Left lung (tissue), 10 donors: ENCODE data around the gene DENND5B. TPM values are rescaled to one million over a fixed set of nuclear protein-coding genes. Genes with fewer than 3 reads are reported as not detected.
"Not testable (repeated sequence)": the region's sequence is repeated elsewhere in the genome, so short reads cannot be mapped to it uniquely, and the experiment has no call there.

Experiments
- ATAC-seq: fragments of 200-7000 bp; cut with Tn5 transposase; one replicate; pipeline ENCODE4 v1.9.1; 2020; ENCODE audit warnings: moderate library complexity
- DNase-seq, 4 donors: peaks; one replicate each; pipeline ENCODE4 v3.0.0-alpha.2; 2013 to 2020
- H3K27ac ChIP-seq, 2 donors: fragments of 200-600 bp; sonication (generic) in 1 of 2; one replicate each; pipeline versions ENCODE4 v1.5.0 to v1.8.0; 2020 to 2021
- H3K27me3 ChIP-seq, 2 donors: fragments of 200-600 bp; sonication (generic) in 1 of 2; one replicate each; pipeline versions ENCODE4 v1.5.0 to v1.8.0; 2020 to 2021
- H3K36me3 ChIP-seq, 2 donors: fragments of 200-600 bp; sonication (generic) in 1 of 2; one replicate each; pipeline versions ENCODE4 v1.5.0 to v1.8.0; 2020 to 2021
- H3K4me1 ChIP-seq, 2 donors: fragments of 200-600 bp; one replicate each; pipeline ENCODE4 v1.8.0; 2021
- H3K4me3 ChIP-seq, 2 donors: fragments of 200-600 bp; sonication (generic) in 1 of 2; one replicate each; pipeline versions ENCODE4 v1.5.0 to v1.8.0; 2020 to 2021; ENCODE audit warnings: mild to moderate bottlenecking in 1 of 2
- H3K9me3 ChIP-seq, 2 donors: fragments of 200-600 bp; sonication (generic) in 1 of 2; one replicate each; pipeline versions ENCODE4 v1.5.0 to v1.8.0; 2020 to 2021
- intact Hi-C, 2 donors: fragments of 100-400 bp; cut with DNase I; formaldehyde crosslinking; loops; one replicate each; pipeline versions ENCODE4 v1.11.2 to v1.14.2; 2022
- polyA plus RNA-seq, 6 donors: library from polyadenylated mRNA; unstranded; fragments of 120-200 nt; gene quantifications; one replicate each; pipeline ENCODE4 v1.2.1, GENCODE V29; 2013; ENCODE audit not compliant: insufficient read length in 6 of 6
- total RNA-seq, 2 donors: library from RNA; stranded (reverse); fragmentation: NEBNext Ultra II Directional; extraction: Animal tissue kit (Norgen Biotek cat#: 25700); gene quantifications; one replicate each; pipeline ENCODE4 v1.2.1, GENCODE V29; 2021
- TF ChIP-seq, protein P1 (sequence below), 2 donors: fragments of 200-600 bp; sonication (generic) in 1 of 2; IDR thresholded peaks; one replicate each; pipeline versions ENCODE4 v1.5.0 to v1.8.0; 2021; ENCODE audit warnings: antibody characterized with exemption in 2 of 2
- donor health status: DM: no; HTN: yes; CAD: no.
- donor health status: DM: no; HTN: no; CAD: no.

Gene DENND5B
- total and polyA plus RNA-seq, 8 donors, result 4.4 to 11.3 (median 8.7) TPM

DNA sequence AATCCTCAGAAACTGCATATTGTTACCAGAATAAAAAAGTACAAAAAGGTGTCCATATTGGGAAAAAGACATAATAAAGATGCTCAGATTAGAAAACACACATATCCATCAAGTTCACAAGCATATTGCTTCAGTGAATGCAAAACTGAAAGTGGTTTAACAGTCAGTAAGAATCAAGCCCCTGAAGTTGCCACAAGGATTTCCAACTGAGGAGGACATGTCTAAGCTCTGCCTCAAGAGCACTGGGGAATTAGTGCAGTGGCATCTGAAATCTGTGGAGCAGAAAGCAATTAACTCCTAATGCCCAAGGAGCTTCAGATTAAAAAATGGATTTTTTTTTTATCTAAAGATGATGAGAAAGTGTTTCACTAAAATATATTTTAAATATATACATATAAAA, 113.2 kb downstream of the DENND5B start:
- TF ChIP-seq, protein P1, sequence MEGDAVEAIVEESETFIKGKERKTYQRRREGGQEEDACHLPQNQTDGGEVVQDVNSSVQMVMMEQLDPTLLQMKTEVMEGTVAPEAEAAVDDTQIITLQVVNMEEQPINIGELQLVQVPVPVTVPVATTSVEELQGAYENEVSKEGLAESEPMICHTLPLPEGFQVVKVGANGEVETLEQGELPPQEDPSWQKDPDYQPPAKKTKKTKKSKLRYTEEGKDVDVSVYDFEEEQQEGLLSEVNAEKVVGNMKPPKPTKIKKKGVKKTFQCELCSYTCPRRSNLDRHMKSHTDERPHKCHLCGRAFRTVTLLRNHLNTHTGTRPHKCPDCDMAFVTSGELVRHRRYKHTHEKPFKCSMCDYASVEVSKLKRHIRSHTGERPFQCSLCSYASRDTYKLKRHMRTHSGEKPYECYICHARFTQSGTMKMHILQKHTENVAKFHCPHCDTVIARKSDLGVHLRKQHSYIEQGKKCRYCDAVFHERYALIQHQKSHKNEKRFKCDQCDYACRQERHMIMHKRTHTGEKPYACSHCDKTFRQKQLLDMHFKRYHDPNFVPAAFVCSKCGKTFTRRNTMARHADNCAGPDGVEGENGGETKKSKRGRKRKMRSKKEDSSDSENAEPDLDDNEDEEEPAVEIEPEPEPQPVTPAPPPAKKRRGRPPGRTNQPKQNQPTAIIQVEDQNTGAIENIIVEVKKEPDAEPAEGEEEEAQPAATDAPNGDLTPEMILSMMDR (IDR thresholded peaks at IDR 0.05), result no peak
- no peak for DNase-seq
- no peaks in the 10 kb centered on the region for H3K9me3 ChIP-seq
- intact Hi-C loops, result no loop called here
- no peaks in the 10 kb centered on the region for H3K36me3 ChIP-seq
- no peak overlapping the region for H3K27ac ChIP-seq
- H3K27me3 ChIP-seq, result no peaks in the 10 kb centered on the region
- no peak for ATAC-seq
- H3K4me3 ChIP-seq, result no peak overlapping the region
- H3K4me1 ChIP-seq, result no peaks in the 10 kb centered on the region

DNA sequence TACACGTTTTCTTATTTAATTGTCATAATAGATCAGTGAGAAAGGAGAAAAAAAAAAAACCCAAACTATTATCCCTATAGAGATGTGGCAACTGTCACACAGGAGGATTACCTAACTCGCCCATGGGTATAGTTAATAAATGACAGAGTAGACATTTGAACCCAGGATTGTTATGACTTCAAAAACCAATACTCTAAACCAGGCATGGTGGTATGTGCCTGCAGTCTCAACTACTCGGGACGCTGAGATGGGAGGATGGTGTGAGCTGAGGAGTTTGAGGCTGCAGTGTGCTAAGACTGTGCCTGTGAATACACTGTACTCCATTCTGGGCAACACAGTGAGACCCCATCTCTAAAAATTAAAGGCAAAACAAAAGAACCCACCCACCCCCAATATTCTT, 114.5 kb downstream of the DENND5B start:
- DNase-seq, result no peak
- H3K36me3 ChIP-seq, result no peaks in the 10 kb centered on the region
- TF ChIP-seq, protein P1 (IDR thresholded peaks at IDR 0.05), result no peak
- ATAC-seq, result no peak
- no peak overlapping the region for H3K4me3 ChIP-seq
- H3K27ac ChIP-seq, result no peak overlapping the region
- H3K4me1 ChIP-seq, result no peaks in the 10 kb centered on the region
- intact Hi-C loops, result no loop called here
- H3K9me3 ChIP-seq, result no peaks in the 10 kb centered on the region
- H3K27me3 ChIP-seq, result no peaks in the 10 kb centered on the region

DNA sequence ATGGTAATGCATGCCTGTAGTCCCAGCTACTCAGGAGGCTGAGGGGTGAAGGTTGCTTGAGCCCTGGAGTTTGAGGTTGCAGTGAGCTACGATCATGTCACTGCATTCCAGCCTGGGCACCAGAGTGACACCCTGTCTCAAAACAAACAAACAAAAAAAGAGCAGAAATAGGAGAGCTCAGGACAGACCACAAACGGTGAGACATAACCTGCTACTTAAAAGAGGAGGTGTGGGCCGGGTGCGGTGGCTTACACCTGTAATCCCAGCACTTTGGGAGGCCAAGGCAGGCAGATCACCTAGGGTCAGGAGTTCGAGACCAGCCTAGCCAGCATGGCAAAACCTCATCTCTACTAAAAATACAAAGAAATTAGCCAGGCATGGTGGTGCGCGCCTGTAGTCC, 115.3 kb downstream of the DENND5B start:
- not testable (repeated sequence) for ATAC-seq

DNA sequence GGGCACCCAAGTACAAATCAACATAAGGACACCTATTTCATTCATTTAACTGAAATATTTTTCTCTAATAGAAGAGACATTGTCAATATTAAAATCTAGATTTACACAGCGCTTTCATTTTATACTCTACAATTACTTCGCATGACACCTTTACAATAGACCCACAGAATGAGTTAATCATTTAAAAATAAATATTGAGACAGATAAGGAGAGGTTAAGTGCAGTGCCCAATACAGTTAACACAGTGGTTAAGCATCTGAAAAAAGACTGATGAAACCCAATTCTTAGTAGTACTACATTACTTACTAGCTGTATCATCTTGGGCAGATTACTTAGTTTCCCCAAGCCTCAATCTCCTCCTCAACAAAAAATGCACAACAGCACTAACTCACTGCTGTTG, 116.2 kb downstream of the DENND5B start:
- Histone ChIP-seq H3K27me3 (no peaks in the 10 kb centered on the region), H3K4me3 (no peak overlapping the region), H3K27ac (no peak overlapping the region), H3K4me1 (no peaks in the 10 kb centered on the region), H3K9me3 (no peaks in the 10 kb centered on the region), H3K36me3 (no peaks in the 10 kb centered on the region)
- intact Hi-C loops, result no loop called here
- DNase-seq, result no peak
- no peak for ATAC-seq
- TF ChIP-seq, protein P1 (IDR thresholded peaks at IDR 0.05), result no peak

More for the DNA sequence above, 115.3 kb downstream of the DENND5B start:
- H3K36me3 ChIP-seq, H3K4me3 ChIP-seq, H3K27me3 ChIP-seq, intact Hi-C loops, DNase-seq, H3K9me3 ChIP-seq, H3K4me1 ChIP-seq, H3K27ac ChIP-seq: not testable (repeated sequence)

DNA sequence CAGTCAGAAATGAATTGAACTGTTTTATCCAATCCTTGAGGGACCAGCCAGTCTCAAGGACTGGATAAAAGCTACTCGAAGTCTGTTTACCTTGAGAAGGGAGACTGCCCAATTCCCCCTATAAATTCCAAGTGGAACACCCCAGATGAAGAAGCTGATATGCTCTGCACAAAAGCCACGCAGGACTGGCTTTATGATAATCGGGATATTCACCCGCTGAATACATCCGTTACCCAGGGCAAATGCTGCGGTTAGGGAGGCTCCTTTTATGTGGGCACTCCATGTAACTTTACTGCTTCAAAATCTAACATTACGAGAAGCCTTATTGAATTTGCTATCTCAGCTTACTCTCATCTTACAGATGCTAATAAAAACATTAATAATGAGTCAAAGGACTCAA, 119.1 kb downstream of the DENND5B start:
- Histone ChIP-seq H3K4me1 (no peaks in the 10 kb centered on the region), H3K27ac (no peak overlapping the region), H3K4me3 (no peak overlapping the region), H3K27me3 (no peaks in the 10 kb centered on the region), H3K36me3 (no peaks in the 10 kb centered on the region), H3K9me3 (no peaks in the 10 kb centered on the region)
- ATAC-seq (no peak), DNase-seq (no peak)
- TF ChIP-seq, protein P1 (IDR thresholded peaks at IDR 0.05), result no peak
- intact Hi-C loops, result no loop called here

DNA sequence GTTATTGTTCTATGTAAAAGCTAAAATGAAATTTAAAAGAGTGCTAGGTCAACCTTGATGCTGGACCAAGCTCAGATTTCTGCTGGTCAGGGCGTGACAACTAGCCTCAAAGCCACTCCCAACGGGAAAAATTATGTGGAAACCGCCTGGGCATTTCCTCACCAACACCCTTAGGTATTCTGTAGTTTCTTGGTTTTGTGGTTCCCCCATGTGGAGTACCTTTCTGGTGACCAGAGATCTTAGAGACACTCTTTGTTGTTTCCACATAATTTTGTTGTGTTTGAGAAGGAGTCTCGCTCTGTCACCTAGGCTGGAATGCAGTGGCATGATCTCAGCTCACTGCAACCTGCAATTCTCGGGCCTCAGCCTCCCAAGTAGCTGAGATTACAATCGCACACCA, 119.9 kb downstream of the DENND5B start:
- H3K27me3 ChIP-seq, result no peaks in the 10 kb centered on the region
- DNase-seq (no peak), ATAC-seq (no peak)
- no peak overlapping the region for H3K4me3 ChIP-seq
- H3K9me3 ChIP-seq, result no peaks in the 10 kb centered on the region
- intact Hi-C loops, result no loop called here
- H3K27ac ChIP-seq, result no peak overlapping the region
- TF ChIP-seq, protein P1 (IDR thresholded peaks at IDR 0.05), result no peak
- no peaks in the 10 kb centered on the region for H3K4me1 ChIP-seq
- no peaks in the 10 kb centered on the region for H3K36me3 ChIP-seq
